ENCODE data around the gene FAM124B. TPM values are rescaled to one million over a fixed set of nuclear protein-coding genes. Genes with fewer than 3 reads are reported as not detected.
A peak's percentile ranks its signal among the peaks of the same experiment; 100 is the strongest.

Gene FAM124B
- total RNA-seq, 1 experiment from 2014 or later: 0.73 TPM

- H3K27ac ChIP-seq: no peak overlapping the region
- no peak for DNase-seq
- H3K4me1 ChIP-seq: 0 out of 2 replicates have a peak, but pooled peaks cover 8% of the 10 kb centered on the region
- no peaks in the 10 kb centered on the region for H3K27me3 ChIP-seq
- no peaks in the 10 kb centered on the region for H3K36me3 ChIP-seq
- H3K9me3 ChIP-seq (replicated peaks): peaks cover 3% of the 10 kb centered on the region
- H3K4me3 ChIP-seq: no peak overlapping the region
These were observed 51.2 kb downstream of the FAM124B start for GRCh38 chr2:224350703-224351102.

- H3K4me3 ChIP-seq: no peak overlapping the region
- H3K9me3 ChIP-seq (replicated peaks): peaks cover 4% of the 10 kb centered on the region
- no peaks in the 10 kb centered on the region for H3K27me3 ChIP-seq
- peaks cover 10% of the 10 kb centered on the region; the same call in 1 of the 2 replicates for H3K4me1 ChIP-seq
- no peak overlapping the region for H3K27ac ChIP-seq
- DNase-seq: no peak
- no peaks in the 10 kb centered on the region for H3K36me3 ChIP-seq
These were observed 52.5 kb downstream of the FAM124B start for GRCh38 chr2:224349396-224349795.

DNA sequence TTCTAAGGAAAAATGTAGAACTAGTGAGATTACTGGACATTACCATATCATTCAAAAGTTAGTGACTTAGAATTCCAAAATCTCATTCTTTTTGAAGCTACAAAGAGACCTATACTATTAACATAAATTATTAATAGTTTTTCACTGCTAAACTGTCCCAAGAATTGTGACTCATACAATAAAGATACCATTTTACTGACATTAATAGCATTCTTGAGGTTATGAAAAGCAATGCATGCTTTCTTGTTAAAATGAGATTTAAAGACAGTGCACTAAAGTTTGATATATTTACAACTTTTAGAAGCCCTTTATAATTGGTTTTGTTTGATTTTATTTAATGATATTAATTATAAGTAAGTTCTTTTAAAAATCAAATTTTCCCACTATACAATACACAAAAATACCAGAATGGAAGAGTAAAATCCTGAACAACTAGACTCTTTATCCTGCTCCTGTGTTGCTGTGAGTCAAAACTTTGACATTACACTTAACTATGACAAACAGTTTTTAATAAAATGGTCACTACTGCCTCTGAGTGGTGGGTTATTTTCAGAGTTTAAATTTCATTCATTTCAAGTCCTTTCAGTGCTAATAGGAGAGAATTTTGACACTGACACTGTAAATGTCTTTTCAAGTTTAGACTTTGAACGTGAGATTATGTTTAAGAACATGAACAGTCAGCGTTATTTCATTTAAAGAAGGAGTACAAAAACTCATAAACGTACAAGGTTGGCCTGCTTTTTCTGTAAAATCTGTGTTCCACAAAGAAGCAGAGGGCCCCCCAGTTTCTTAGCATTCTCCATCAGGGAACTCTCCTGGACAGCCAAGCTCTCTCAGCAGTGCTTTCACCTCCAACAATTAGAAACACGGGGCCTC, 54.5 kb downstream of the FAM124B start:
- Histone ChIP-seq H3K36me3 (no peaks in the 10 kb centered on the region), H3K27ac (no peak overlapping the region), H3K4me1 (peaks cover 28% of the 10 kb centered on the region), H3K4me3 (no peak overlapping the region), H3K27me3 (no peaks in the 10 kb centered on the region), H3K9me3 (replicated peaks) (peaks cover 4% of the 10 kb centered on the region)
- DNase-seq: no peak

DNA sequence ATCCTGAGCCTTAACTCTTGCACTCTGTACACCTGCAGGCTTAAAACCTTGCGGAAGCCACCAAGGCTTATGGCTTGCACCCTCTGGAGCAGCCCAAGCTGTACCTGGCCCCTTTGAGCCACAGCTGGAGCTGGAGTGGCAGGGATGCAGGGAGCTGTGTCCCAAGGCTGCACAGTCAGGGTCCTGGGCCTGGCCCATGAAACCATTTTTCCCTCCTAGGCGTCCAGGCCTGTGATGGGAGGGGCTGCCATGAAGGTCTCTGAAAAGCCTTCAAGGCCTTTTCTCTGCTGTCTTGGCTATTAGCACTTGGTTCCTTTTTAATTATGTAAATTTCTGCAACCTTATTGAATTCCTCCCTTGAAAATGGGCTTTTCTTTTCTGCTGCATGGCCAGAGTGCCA, 56.4 kb downstream of the FAM124B start:
- peaks cover 4% of the 10 kb centered on the region for H3K9me3 ChIP-seq (replicated peaks)
- no peak for DNase-seq
- H3K27me3 ChIP-seq: no peaks in the 10 kb centered on the region

GRCh38 chr2:224343226-224343625, 58.7 kb downstream of the FAM124B start:
- Histone ChIP-seq H3K27ac (peak overlapping the region; percentile 69), H3K4me3 (no peak overlapping the region), H3K36me3 (no peaks in the 10 kb centered on the region), H3K9me3 (replicated peaks) (peaks cover 4% of the 10 kb centered on the region), H3K27me3 (no peaks in the 10 kb centered on the region), H3K4me1 (peaks cover 32% of the 10 kb centered on the region)
- peak; percentile 37 to 72 for DNase-seq

More for the DNA sequence above, 56.4 kb downstream of the FAM124B start:
- no peak overlapping the region for H3K4me3 ChIP-seq
- no peak overlapping the region for H3K27ac ChIP-seq
- H3K4me1 ChIP-seq: peaks cover 32% of the 10 kb centered on the region
- H3K36me3 ChIP-seq: no peaks in the 10 kb centered on the region

- Histone ChIP-seq H3K27me3 (no peaks in the 10 kb centered on the region), H3K9me3 (replicated peaks) (no peaks in the 10 kb centered on the region; the same call in 1 of the 2 replicates), H3K4me1 (no peaks in the 10 kb centered on the region), H3K4me3 (no peak overlapping the region), H3K27ac (no peak overlapping the region), H3K36me3 (no peaks in the 10 kb centered on the region)
- DNase-seq: no peak
These were observed 65.9 kb downstream of the FAM124B start for GRCh38 chr2:224335991-224336390.

GRCh38 chr2:224334726-224335125, 67.2 kb downstream of the FAM124B start:
- Histone ChIP-seq H3K27me3 (no peaks in the 10 kb centered on the region), H3K36me3 (no peaks in the 10 kb centered on the region), H3K4me3 (no peak overlapping the region), H3K9me3 (replicated peaks) (no peaks in the 10 kb centered on the region; the same call in 1 of the 2 replicates), H3K27ac (no peak overlapping the region), H3K4me1 (no peaks in the 10 kb centered on the region)
- DNase-seq: no peak

GRCh38 chr2:224333726-224334482, 68.0 kb downstream of the FAM124B start:
- H3K9me3 ChIP-seq (replicated peaks): no peaks in the 10 kb centered on the region; the same call in 1 of the 2 replicates
- no peaks in the 10 kb centered on the region for H3K4me1 ChIP-seq
- no peak overlapping the region for H3K4me3 ChIP-seq
- no peaks in the 10 kb centered on the region for H3K36me3 ChIP-seq
- H3K27ac ChIP-seq: no peak overlapping the region
- no peak for DNase-seq
- no peaks in the 10 kb centered on the region for H3K27me3 ChIP-seq

GRCh38 chr2:224331698-224332097, 70.2 kb downstream of the FAM124B start:
- no peaks in the 10 kb centered on the region for H3K4me1 ChIP-seq
- H3K9me3 ChIP-seq (replicated peaks): no peaks in the 10 kb centered on the region
- no peak overlapping the region for H3K27ac ChIP-seq
- DNase-seq: no peak
- H3K4me3 ChIP-seq: no peak overlapping the region
- H3K36me3 ChIP-seq: no peaks in the 10 kb centered on the region
- no peaks in the 10 kb centered on the region for H3K27me3 ChIP-seq

DNA sequence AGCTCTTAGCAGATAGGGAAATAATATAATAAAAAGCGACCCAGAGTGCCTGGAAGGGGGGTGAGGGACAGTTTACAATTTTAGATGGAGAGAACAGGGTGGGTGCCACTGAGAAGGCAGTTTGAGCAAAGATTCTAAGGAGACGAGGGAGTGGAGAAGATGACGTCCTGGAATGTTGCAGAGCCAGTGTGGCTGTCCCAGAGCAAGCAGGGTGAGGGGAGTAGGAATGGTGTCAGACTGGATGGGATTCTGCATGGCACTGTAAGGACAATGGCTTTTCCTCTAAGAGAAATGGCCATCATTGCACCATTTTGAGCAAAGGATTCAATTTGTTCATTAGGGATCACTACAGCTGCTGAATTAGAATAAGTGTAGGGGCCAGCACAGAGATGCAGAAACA, 73.1 kb downstream of the FAM124B start:
- no peak overlapping the region for H3K4me3 ChIP-seq
- peaks cover 11% of the 10 kb centered on the region for H3K4me1 ChIP-seq
- H3K27ac ChIP-seq: no peak overlapping the region
- no peaks in the 10 kb centered on the region for H3K36me3 ChIP-seq
- H3K9me3 ChIP-seq (replicated peaks): no peaks in the 10 kb centered on the region
- H3K27me3 ChIP-seq: no peaks in the 10 kb centered on the region
- DNase-seq: no peak

Other genes starting within 250 kb of the FAM124B start
- gene CUL3, start 183.3 kb upstream of the FAM124B start, total RNA-seq (2014; rRNA removed; shearing (Covaris generic)): 158 and 160 TPM in 2 replicates

Measured in SJCRH30 (cell line).